HepG2 (cell line): ENCODE results near the gene FAM111A. TPM values are rescaled to one million over a fixed set of nuclear protein-coding genes. Genes with fewer than 3 reads are reported as not detected.
A peak's percentile ranks its signal among the peaks of the same experiment; 100 is the strongest.

ENCODE experiments used
- DR1 ChIP-seq: sonication (generic); formaldehyde crosslinking; IDR thresholded peaks from 2 replicates; pipeline ENCODE4 v1.8.0; 2021; ENCODE audit warnings: mild to moderate bottlenecking, missing genetic modification reagents, inconsistent platforms
- GATAD1 ChIP-seq: IDR thresholded peaks from 2 replicates; pipeline ENCODE4 v1.6.1; 2016; ENCODE audit warnings: missing genetic modification reagents, missing compliant biosample characterization
- HDAC6 ChIP-seq: fragments of 200-600 bp; sonication (generic); IDR thresholded peaks from 2 replicates; pipeline ENCODE4 v1.7.0; 2017; ENCODE audit warnings: mild to moderate bottlenecking, antibody characterized with exemption, low read length, low read depth
- NONO ChIP-seq, 2 experiments: fragments of 450-650 bp in 1 of 2; sonication (generic) in 1 of 2; formaldehyde crosslinking in 1 of 2; IDR thresholded peaks in 1 of 2; conservative IDR thresholded peaks in 1 of 2; 2 replicates each; pipeline versions ENCODE4 v1.6.1 to v1.8.0; 2017 to 2022; ENCODE audit warnings: mild to moderate bottlenecking in 1 of 2, missing genetic modification reagents in 1 of 2, moderate library complexity in 1 of 2
- SIX1 ChIP-seq: sonication (generic); formaldehyde crosslinking; IDR thresholded peaks from 2 replicates; pipeline ENCODE4 v1.4.0; 2020; ENCODE audit warnings: missing genetic modification reagents, borderline replicate concordance
- SNRNP70 ChIP-seq: fragments of 200-400 bp; formaldehyde crosslinking; IDR thresholded peaks from 2 replicates; pipeline ENCODE4 v1.6.1; 2017; ENCODE audit warnings: mild to moderate bottlenecking, low read depth, low read length, moderate library complexity
- TMF1 ChIP-seq: sonication (generic); formaldehyde crosslinking; IDR thresholded peaks from 2 replicates; pipeline ENCODE4 v1.8.1; 2022; ENCODE audit warnings: low read depth, missing genetic modification reagents
- TOE1 ChIP-seq: sonication (generic); formaldehyde crosslinking; IDR thresholded peaks from 2 replicates; pipeline ENCODE4 v1.4.0; 2020; ENCODE audit warnings: mild to moderate bottlenecking, missing genetic modification reagents
- ZNF160 ChIP-seq: sonication (generic); formaldehyde crosslinking; IDR thresholded peaks from 2 replicates; pipeline ENCODE4 v1.8.0; 2022; ENCODE audit warnings: mild to moderate bottlenecking, inconsistent platforms, missing genetic modification reagents
- ZNF468 ChIP-seq: sonication (generic); formaldehyde crosslinking; IDR thresholded peaks from 2 replicates; pipeline ENCODE4 v1.8.0; 2022; ENCODE audit warnings: mild to moderate bottlenecking, moderate library complexity, missing genetic modification reagents
- ZNF552 ChIP-seq: sonication (generic); formaldehyde crosslinking; IDR thresholded peaks from 2 replicates; pipeline ENCODE4 v1.9.0; 2022; ENCODE audit warnings: missing genetic modification reagents, mild to moderate bottlenecking, borderline replicate concordance
- ZSCAN21 ChIP-seq: sonication (generic); formaldehyde crosslinking; IDR thresholded peaks from 2 replicates; pipeline ENCODE4 v1.8.0; 2022; ENCODE audit warnings: mild to moderate bottlenecking, missing genetic modification reagents, moderate library complexity, borderline replicate concordance
- polyA plus RNA-seq, 8 experiments: library from polyadenylated mRNA; depleted of rRNA in 3 of 8; stranded (reverse) in 7 of 8; unstranded in 1 of 8; fragments of >200 nt; fragmentation: Illumina TruSeq in 4 of 8; extraction: Trizol in 4 of 8; gene quantifications; 2 replicates each; pipeline versions ENCODE4 v1.2.1 to v1.2.3, GENCODE V29; 2011 to 2016; ENCODE audit warnings: low read depth in 4 of 8, missing spikeins in 1 of 8, mixed read lengths in 1 of 8; ENCODE audit not compliant: insufficient read depth in 1 of 8
- total RNA-seq, 5 experiments: library from RNA; depleted of rRNA; stranded (reverse); fragments of >200 nt; fragmentation: Illumina TruSeq; extraction: Trizol; gene quantifications; 2 replicates each; pipeline ENCODE4 v1.2.3, GENCODE V29; 2016; ENCODE audit warnings: low read depth in 1 of 5
- TF ChIP-seq, protein P1 (sequence below): sonication (generic); formaldehyde crosslinking; IDR thresholded peaks from 2 replicates; pipeline ENCODE4 v1.4.0; 2020; ENCODE audit warnings: missing genetic modification reagents
- TF ChIP-seq, protein P2 (sequence below): sonication (generic); formaldehyde crosslinking; IDR thresholded peaks from 2 replicates; pipeline ENCODE4 v1.4.0; 2020; ENCODE audit warnings: missing genetic modification reagents, low read depth, mild to moderate bottlenecking, borderline replicate concordance
- TF ChIP-seq, protein P3 (sequence below): sonication (generic); formaldehyde crosslinking; IDR thresholded peaks from 2 replicates; pipeline ENCODE4 v1.5.0; 2020; ENCODE audit warnings: mild to moderate bottlenecking, missing genetic modification reagents, borderline replicate concordance
- TF ChIP-seq, protein P4 (sequence below): sonication (generic); formaldehyde crosslinking; IDR thresholded peaks from 2 replicates; pipeline ENCODE4 v1.4.0; 2020; ENCODE audit warnings: low read depth, mild to moderate bottlenecking, missing genetic modification reagents

Gene FAM111A
- total and polyA plus RNA-seq, 2 of the 13 experiments (the other 11 are each of a cell fraction or from before 2014, with no cell fraction given) = 3.2 to 13.5 TPM

DNA sequence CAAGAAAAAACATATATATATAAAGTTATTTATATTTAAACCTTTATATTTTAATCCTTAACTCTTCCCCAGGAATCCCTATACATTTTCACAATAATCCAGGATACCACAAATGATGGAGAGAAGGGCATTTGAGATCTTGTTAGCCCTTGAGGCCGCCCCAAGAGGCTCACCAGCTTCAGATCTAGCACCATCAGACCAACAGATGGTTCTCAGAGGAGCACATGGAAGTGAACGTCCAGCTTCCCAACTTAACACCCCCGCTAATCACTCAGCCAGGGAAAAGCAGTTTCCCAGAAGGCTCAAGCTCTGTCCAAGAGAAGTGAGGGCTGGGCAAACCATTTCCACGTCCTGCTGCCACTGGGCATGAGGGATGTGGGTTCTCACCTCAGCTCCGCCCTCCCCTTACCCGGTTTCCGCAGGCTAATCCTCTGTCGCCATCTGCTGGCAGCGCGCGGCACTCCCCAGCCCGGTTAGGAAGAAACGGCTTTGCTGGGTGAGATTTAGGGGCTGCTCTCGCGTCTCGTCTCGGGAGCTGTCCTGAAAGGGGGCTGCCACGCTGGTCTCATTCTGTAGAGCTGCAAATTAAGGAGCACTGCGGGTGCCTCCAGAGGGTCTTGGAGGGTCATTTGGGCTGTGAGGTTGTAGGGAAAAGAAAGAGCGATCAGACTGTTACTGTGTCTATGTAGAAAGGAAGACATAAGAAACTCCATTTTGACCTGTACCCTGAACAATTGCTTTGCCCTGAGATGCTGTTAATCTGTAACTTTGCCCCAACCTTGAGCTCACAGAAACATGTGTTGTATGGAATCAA, 6.8 kb upstream of the FAM111A start (continued):
- TF ChIP-seq, protein P1, sequence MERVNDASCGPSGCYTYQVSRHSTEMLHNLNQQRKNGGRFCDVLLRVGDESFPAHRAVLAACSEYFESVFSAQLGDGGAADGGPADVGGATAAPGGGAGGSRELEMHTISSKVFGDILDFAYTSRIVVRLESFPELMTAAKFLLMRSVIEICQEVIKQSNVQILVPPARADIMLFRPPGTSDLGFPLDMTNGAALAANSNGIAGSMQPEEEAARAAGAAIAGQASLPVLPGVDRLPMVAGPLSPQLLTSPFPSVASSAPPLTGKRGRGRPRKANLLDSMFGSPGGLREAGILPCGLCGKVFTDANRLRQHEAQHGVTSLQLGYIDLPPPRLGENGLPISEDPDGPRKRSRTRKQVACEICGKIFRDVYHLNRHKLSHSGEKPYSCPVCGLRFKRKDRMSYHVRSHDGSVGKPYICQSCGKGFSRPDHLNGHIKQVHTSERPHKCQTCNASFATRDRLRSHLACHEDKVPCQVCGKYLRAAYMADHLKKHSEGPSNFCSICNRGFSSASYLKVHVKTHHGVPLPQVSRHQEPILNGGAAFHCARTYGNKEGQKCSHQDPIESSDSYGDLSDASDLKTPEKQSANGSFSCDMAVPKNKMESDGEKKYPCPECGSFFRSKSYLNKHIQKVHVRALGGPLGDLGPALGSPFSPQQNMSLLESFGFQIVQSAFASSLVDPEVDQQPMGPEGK (CRISPR knock-in tag) = peak; percentile 47; the same call in 1 of the 2 replicates
- TF ChIP-seq ZSCAN21 (peak; percentile 29; the same call in 1 of the 2 replicates), GATAD1 (CRISPR knock-in tag) (peak; percentile 68; the same call in 1 of the 2 replicates), ZNF552 (CRISPR knock-in tag) (no peak), TOE1 (CRISPR knock-in tag) (0 out of 2 replicates have a peak, but pooled peaks have one; percentile 39), ZNF468 (CRISPR knock-in tag) (no peak), DR1 (CRISPR knock-in tag) (no peak), SIX1 (CRISPR knock-in tag) (0 out of 2 replicates have a peak, but pooled peaks have one; percentile 7), TMF1 (CRISPR knock-in tag) (no peak), SNRNP70 (no peak), HDAC6 (no peak), ZNF160 (no peak), NONO (IDR thresholded peaks at IDR 0.05) (no peak), NONO (CRISPR knock-in tag; conservative IDR thresholded peaks at IDR 0.05) (peak; percentile 58; the same call in 1 of the 2 replicates)
- TF ChIP-seq, protein P2, sequence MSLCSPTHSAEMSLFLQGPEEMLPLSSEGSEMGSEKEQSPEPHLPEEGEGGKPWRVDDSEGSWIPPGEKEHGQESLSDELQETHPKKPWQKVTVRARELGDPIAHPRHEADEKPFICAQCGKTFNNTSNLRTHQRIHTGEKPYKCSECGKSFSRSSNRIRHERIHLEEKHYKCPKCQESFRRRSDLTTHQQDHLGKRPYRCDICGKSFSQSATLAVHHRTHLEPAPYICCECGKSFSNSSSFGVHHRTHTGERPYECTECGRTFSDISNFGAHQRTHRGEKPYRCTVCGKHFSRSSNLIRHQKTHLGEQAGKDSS (CRISPR knock-in tag) = no peak
- TF ChIP-seq, protein P3, sequence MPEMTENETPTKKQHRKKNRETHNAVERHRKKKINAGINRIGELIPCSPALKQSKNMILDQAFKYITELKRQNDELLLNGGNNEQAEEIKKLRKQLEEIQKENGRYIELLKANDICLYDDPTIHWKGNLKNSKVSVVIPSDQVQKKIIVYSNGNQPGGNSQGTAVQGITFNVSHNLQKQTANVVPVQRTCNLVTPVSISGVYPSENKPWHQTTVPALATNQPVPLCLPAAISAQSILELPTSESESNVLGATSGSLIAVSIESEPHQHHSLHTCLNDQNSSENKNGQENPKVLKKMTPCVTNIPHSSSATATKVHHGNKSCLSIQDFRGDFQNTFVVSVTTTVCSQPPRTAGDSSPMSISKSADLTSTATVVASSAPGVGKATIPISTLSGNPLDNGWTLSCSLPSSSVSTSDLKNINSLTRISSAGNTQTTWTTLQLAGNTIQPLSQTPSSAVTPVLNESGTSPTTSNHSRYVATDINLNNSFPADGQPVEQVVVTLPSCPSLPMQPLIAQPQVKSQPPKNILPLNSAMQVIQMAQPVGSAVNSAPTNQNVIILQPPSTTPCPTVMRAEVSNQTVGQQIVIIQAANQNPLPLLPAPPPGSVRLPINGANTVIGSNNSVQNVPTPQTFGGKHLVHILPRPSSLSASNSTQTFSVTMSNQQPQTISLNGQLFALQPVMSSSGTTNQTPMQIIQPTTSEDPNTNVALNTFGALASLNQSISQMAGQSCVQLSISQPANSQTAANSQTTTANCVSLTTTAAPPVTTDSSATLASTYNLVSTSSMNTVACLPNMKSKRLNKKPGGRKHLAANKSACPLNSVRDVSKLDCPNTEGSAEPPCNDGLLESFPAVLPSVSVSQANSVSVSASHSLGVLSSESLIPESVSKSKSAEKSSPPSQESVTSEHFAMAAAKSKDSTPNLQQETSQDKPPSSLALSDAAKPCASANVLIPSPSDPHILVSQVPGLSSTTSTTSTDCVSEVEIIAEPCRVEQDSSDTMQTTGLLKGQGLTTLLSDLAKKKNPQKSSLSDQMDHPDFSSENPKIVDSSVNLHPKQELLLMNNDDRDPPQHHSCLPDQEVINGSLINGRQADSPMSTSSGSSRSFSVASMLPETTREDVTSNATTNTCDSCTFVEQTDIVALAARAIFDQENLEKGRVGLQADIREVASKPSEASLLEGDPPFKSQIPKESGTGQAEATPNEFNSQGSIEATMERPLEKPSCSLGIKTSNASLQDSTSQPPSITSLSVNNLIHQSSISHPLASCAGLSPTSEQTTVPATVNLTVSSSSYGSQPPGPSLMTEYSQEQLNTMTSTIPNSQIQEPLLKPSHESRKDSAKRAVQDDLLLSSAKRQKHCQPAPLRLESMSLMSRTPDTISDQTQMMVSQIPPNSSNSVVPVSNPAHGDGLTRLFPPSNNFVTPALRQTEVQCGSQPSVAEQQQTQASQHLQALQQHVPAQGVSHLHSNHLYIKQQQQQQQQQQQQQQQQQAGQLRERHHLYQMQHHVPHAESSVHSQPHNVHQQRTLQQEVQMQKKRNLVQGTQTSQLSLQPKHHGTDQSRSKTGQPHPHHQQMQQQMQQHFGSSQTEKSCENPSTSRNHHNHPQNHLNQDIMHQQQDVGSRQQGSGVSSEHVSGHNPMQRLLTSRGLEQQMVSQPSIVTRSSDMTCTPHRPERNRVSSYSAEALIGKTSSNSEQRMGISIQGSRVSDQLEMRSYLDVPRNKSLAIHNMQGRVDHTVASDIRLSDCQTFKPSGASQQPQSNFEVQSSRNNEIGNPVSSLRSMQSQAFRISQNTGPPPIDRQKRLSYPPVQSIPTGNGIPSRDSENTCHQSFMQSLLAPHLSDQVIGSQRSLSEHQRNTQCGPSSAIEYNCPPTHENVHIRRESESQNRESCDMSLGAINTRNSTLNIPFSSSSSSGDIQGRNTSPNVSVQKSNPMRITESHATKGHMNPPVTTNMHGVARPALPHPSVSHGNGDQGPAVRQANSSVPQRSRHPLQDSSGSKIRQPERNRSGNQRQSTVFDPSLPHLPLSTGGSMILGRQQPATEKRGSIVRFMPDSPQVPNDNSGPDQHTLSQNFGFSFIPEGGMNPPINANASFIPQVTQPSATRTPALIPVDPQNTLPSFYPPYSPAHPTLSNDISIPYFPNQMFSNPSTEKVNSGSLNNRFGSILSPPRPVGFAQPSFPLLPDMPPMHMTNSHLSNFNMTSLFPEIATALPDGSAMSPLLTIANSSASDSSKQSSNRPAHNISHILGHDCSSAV (CRISPR knock-in tag) = no peak
- TF ChIP-seq, protein P4, sequence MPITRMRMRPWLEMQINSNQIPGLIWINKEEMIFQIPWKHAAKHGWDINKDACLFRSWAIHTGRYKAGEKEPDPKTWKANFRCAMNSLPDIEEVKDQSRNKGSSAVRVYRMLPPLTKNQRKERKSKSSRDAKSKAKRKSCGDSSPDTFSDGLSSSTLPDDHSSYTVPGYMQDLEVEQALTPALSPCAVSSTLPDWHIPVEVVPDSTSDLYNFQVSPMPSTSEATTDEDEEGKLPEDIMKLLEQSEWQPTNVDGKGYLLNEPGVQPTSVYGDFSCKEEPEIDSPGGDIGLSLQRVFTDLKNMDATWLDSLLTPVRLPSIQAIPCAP = no peak
